HL-60/S4 treated with retinoic acid at 250 ng/mL for 4 days and 3 days (cell line): ENCODE data around the gene ARCN1.
"Not testable (repeated sequence)": the region's sequence is repeated elsewhere in the genome, so short reads cannot be mapped to it uniquely, and the experiment has no call there.

Experiments
- in situ Hi-C: fragments of 300-500 bp; cut with MboI; formaldehyde crosslinking; loops from 2 replicates; pipeline ENCODE4 v1.7.0; 2022; ENCODE audit warnings: low sequenced_read_pairs

The ARCN1 gene

GRCh38 chr11:118605116-118605867 lies 33.1 kb downstream of the ARCN1 start:
- in situ Hi-C loops, result no loop called here

- in situ Hi-C loops, result no loop called here
These were observed 34.1 kb downstream of the ARCN1 start for GRCh38 chr11:118606157-118606843.

- in situ Hi-C loops, result no loop called here
These were observed 34.6 kb downstream of the ARCN1 start for GRCh38 chr11:118606844-118607228.

GRCh38 chr11:118607401-118608359 lies 35.5 kb downstream of the ARCN1 start, which contains the start of gene PHLDB1:
TSS of gene PHLDB1 (plus strand) at chr11:118607615. CDS start at chr11:118613837, 6,222 bp downstream.
- in situ Hi-C loops, result no loop called here

- in situ Hi-C loops, result no loop called here
These were observed 36.4 kb downstream of the ARCN1 start for GRCh38 chr11:118608360-118609227.

GRCh38 chr11:118609380-118610224 lies 37.4 kb downstream of the ARCN1 start:
- in situ Hi-C loops, result no loop called here

- in situ Hi-C loops, result no loop called here
These were observed 38.1 kb downstream of the ARCN1 start for GRCh38 chr11:118610225-118610772.

- in situ Hi-C loops, result no loop called here
These were observed 38.7 kb downstream of the ARCN1 start for GRCh38 chr11:118610773-118611432.

- in situ Hi-C loops, result not testable (repeated sequence)
These were observed 39.2 kb downstream of the ARCN1 start for GRCh38 chr11:118611433-118611795.

GRCh38 chr11:118612378-118612777 lies 40.2 kb downstream of the ARCN1 start:
- in situ Hi-C loops, result no loop called here

- in situ Hi-C loops, result no loop called here
These were observed 42.3 kb downstream of the ARCN1 start for GRCh38 chr11:118614511-118614910.

GRCh38 chr11:118615282-118615975 lies 43.2 kb downstream of the ARCN1 start:
- in situ Hi-C loops, result no loop called here

- in situ Hi-C loops, result no loop called here
These were observed 43.8 kb downstream of the ARCN1 start for GRCh38 chr11:118615976-118616371.

GRCh38 chr11:118618115-118618990 lies 46.1 kb downstream of the ARCN1 start:
- in situ Hi-C loops, result no loop called here

- in situ Hi-C loops, result no loop called here
These were observed 46.8 kb downstream of the ARCN1 start for GRCh38 chr11:118618991-118619375.

- in situ Hi-C loops, result no loop called here
These were observed 47.4 kb downstream of the ARCN1 start for GRCh38 chr11:118619444-118620197.
